Colonic mucosa (tissue), 4 donors: ENCODE measurements around the gene TP53I11. TPM values are rescaled to one million over a fixed set of nuclear protein-coding genes. Genes with fewer than 3 reads are reported as not detected.
A peak's percentile ranks its signal among the peaks of the same experiment; 100 is the strongest.

Source experiments
- DNase-seq: peaks from one replicate; pipeline ENCODE4 v3.0.0-alpha.2; 2020
- H3K27ac ChIP-seq: fragments of 200-600 bp; one replicate; pipeline ENCODE4 v1.8.0; 2021
- H3K27me3 ChIP-seq: fragments of 200-600 bp; one replicate; pipeline ENCODE4 v1.8.0; 2021
- H3K36me3 ChIP-seq: fragments of 200-600 bp; one replicate; pipeline ENCODE4 v1.8.0; 2021
- H3K4me1 ChIP-seq: fragments of 200-600 bp; one replicate; pipeline ENCODE4 v1.8.0; 2021; ENCODE audit warnings: mild to moderate bottlenecking
- H3K4me3 ChIP-seq: fragments of 200-600 bp; one replicate; pipeline ENCODE4 v1.8.0; 2021
- H3K9ac ChIP-seq, 2 donors: one replicate each; pipeline ENCODE4 v1.7.0; 2013; ENCODE audit warnings: control low read depth in 2 of 2, low read depth in 2 of 2, low read length in 2 of 2
- H3K9me3 ChIP-seq: fragments of 200-600 bp; one replicate; pipeline ENCODE4 v1.8.0; 2021
- CTCF ChIP-seq: fragments of 200-600 bp; IDR thresholded peaks from one replicate; pipeline ENCODE4 v1.8.0; 2022; ENCODE audit warnings: antibody characterized with exemption, mild to moderate bottlenecking
- intact Hi-C: fragments of 100-400 bp; cut with DNase I; formaldehyde crosslinking; loops from one replicate; pipeline ENCODE4 v1.14.1; 2022
- total RNA-seq, 2 donors: library from RNA; stranded (reverse); fragmentation: NEBNext Ultra II Directional in 1 of 2; extraction: Animal tissue kit (Norgen Biotek cat#: 25700) in 1 of 2; gene quantifications; one replicate each; pipeline ENCODE4 v1.2.1, GENCODE V29; 2021
- donor health status: healthy.
- donor health status: DM: no; HTN: no; CAD: no.
- donor health status: DM: no; HTN: no; CAD: no.

The TP53I11 gene
- total RNA-seq, 2 donors from 2014 or later, result 103 to 158 TPM

GRCh38 chr11:44885065-44885810 lies 65.4 kb downstream of the TP53I11 start:
- Histone ChIP-seq H3K9ac (no peak overlapping the region), H3K9me3 (no peaks in the 10 kb centered on the region), H3K27ac (no peak overlapping the region), H3K27me3 (no peaks in the 10 kb centered on the region), H3K36me3 (no peaks in the 10 kb centered on the region), H3K4me3 (no peak overlapping the region), H3K4me1 (no peaks in the 10 kb centered on the region)
- no peak for TF ChIP-seq CTCF
- no peak for DNase-seq
- intact Hi-C loops, result no loop called here

DNA sequence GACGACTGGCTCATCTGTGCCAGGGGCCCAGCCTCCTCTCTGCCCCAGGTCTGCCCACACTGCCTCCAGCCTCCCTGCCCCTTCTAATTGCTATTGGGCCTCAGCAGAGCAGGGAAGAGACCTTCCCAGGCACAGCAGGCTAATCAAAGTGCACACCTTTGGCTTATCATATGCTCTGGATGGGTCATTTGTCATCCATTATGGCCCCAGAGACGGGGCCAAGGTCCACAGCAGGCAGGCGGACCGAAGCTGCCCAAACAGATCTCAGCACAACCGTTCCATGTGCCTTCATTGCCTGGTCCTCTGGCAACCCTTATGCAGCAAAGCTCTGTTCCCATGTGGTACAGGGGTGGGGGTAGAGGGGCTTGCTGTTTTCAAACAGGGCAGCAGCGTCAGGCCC lies 66.6 kb downstream of the TP53I11 start:
- intact Hi-C loops, result no loop called here
- no peaks in the 10 kb centered on the region for H3K9me3 ChIP-seq
- H3K27me3 ChIP-seq, result no peaks in the 10 kb centered on the region
- no peak overlapping the region for H3K9ac ChIP-seq
- no peak overlapping the region for H3K27ac ChIP-seq
- H3K4me3 ChIP-seq, result no peak overlapping the region
- H3K36me3 ChIP-seq, result no peaks in the 10 kb centered on the region
- DNase-seq, result no peak
- H3K4me1 ChIP-seq, result no peaks in the 10 kb centered on the region
- TF ChIP-seq CTCF, result no peak

DNA sequence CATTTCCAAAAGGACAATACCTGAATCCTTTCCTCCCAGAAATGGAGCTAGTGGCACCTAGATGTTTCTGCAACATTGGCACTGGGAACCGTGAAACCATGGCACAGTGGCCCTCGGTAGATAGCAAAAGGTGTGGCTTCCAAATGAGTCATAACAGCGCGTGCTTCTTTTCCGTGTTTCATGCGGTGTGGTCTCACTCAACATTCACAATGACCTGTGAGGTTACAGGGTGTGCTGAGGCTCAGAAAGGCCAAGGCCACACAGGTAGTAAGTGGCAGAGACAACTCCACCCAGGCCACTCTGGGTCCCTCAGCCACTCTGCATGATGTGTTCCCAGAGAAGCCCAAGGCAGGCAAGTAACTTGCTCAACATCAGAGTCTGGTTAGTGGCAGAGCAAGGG lies 67.4 kb downstream of the TP53I11 start:
- H3K9ac ChIP-seq, result no peak overlapping the region
- H3K27me3 ChIP-seq, result no peaks in the 10 kb centered on the region
- no peaks in the 10 kb centered on the region for H3K4me1 ChIP-seq
- H3K36me3 ChIP-seq, result no peaks in the 10 kb centered on the region
- no peak overlapping the region for H3K4me3 ChIP-seq
- H3K9me3 ChIP-seq, result no peaks in the 10 kb centered on the region
- peak; percentile 24 for DNase-seq
- intact Hi-C loops, result no loop called here
- no peak overlapping the region for H3K27ac ChIP-seq
- no peak for TF ChIP-seq CTCF

Other genes starting within 250 kb of the TP53I11 start
- gene TSPAN18, start 223.9 kb downstream of the TP53I11 start, total RNA-seq, result 10 to 100 TPM in 1 of 2 donors, 1 to 10 TPM in 1; 3.4 to 13.4 TPM
- 1 to 10 TPM; 4.1 to 8.3 TPM for gene PRDM11, start 195.8 kb upstream of the TP53I11 start, total RNA-seq